ENCODE results near the gene GEMIN7.

The GEMIN7 gene

GRCh38 chr19:45079063-45079910, at the start of gene GEMIN7:
TSS of gene GEMIN7 (plus strand) at chr19:45079260. CDS start at chr19:45090115, 10,855 bp downstream.
- in situ Hi-C loops (cut with HindIII; ENCODE audit: low sequenced_read_pairs), result no loop called here

GRCh38 chr19:45030825-45031224, 48.2 kb upstream of the GEMIN7 start:
- in situ Hi-C loops (cut with HindIII; ENCODE audit: low sequenced_read_pairs), result no loop called here

GRCh38 chr19:45032421-45032820, 46.6 kb upstream of the GEMIN7 start:
- in situ Hi-C loops (cut with HindIII; ENCODE audit: low sequenced_read_pairs), result no loop called here

- in situ Hi-C loops (cut with HindIII; ENCODE audit: low sequenced_read_pairs), result no loop called here
Observed at GRCh38 chr19:45035755-45036154, 43.3 kb upstream of the GEMIN7 start.

GRCh38 chr19:45037393-45038169, 41.5 kb upstream of the GEMIN7 start:
- in situ Hi-C loops (cut with HindIII; ENCODE audit: low sequenced_read_pairs), result no loop called here

GRCh38 chr19:45038931-45039893, 39.8 kb upstream of the GEMIN7 start, which contains the start of gene CLASRP:
TSS of gene CLASRP (plus strand) at chr19:45039045. CDS start at chr19:45040213, 1,168 bp downstream.
- in situ Hi-C loops (cut with HindIII; ENCODE audit: low sequenced_read_pairs), result no loop called here

- in situ Hi-C loops (cut with HindIII; ENCODE audit: low sequenced_read_pairs), result no loop called here
Observed at GRCh38 chr19:45040059-45040771, 38.8 kb upstream of the GEMIN7 start.

- in situ Hi-C loops (cut with HindIII; ENCODE audit: low sequenced_read_pairs), result no loop called here
Observed at GRCh38 chr19:45041125-45041524, 37.9 kb upstream of the GEMIN7 start.

GRCh38 chr19:45045671-45046353, 33.2 kb upstream of the GEMIN7 start:
- in situ Hi-C loops (cut with HindIII; ENCODE audit: low sequenced_read_pairs), result no loop called here

- in situ Hi-C loops (cut with HindIII; ENCODE audit: low sequenced_read_pairs), result no loop called here
Observed at GRCh38 chr19:45046355-45046754, 32.7 kb upstream of the GEMIN7 start.

GRCh38 chr19:45047188-45047797, 31.8 kb upstream of the GEMIN7 start:
- in situ Hi-C loops (cut with HindIII; ENCODE audit: low sequenced_read_pairs), result no loop called here

- in situ Hi-C loops (cut with HindIII; ENCODE audit: low sequenced_read_pairs), result no loop called here
Observed at GRCh38 chr19:45049073-45049736, 29.9 kb upstream of the GEMIN7 start.

- in situ Hi-C loops (cut with HindIII; ENCODE audit: low sequenced_read_pairs), result no loop called here
Observed at GRCh38 chr19:45050036-45050435, 29.0 kb upstream of the GEMIN7 start.

GRCh38 chr19:45051929-45052579, 27.0 kb upstream of the GEMIN7 start:
- in situ Hi-C loops (cut with HindIII; ENCODE audit: low sequenced_read_pairs), result no loop called here

- in situ Hi-C loops (cut with HindIII; ENCODE audit: low sequenced_read_pairs), result no loop called here
Observed at GRCh38 chr19:45056831-45057230, 22.2 kb upstream of the GEMIN7 start.

- in situ Hi-C loops (cut with HindIII; ENCODE audit: low sequenced_read_pairs), result no loop called here
Observed at GRCh38 chr19:45057444-45057843, 21.6 kb upstream of the GEMIN7 start.

- in situ Hi-C loops (cut with HindIII; ENCODE audit: low sequenced_read_pairs), result no loop called here
Observed at GRCh38 chr19:45058622-45059159, 20.4 kb upstream of the GEMIN7 start.
